ENCODE data around the gene NRDC.

NRDC gene

DNA sequence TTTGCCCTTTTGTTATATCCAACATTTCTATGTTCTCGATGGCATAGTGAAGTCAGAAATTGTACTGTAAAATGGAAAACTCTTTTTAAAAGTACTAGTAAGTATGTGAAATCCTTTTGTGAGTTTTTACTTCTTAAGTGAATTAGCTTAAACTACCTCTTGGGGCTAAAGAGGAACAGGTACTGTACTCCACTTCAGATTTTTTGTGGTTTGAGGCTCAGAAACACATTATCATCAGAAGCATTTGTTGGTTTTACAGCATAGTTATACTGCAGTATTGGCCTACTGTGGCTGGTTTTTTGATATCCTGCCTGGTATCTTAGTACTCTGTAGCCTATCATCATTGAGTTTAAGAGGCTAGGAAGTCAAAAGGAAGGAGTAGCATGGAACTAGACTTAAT is 117.2 kb downstream of the NRDC start:
- DNase-seq (ENCODE audit: low spot score): no peak

- DNase-seq (ENCODE audit: low spot score): no peak
These were observed 117.7 kb downstream of the NRDC start for GRCh38 chr1:51760872-51761271.

- DNase-seq (ENCODE audit: low spot score): no peak
These were observed 120.2 kb downstream of the NRDC start for GRCh38 chr1:51758310-51758709.

GRCh38 chr1:51756290-51756689 is 122.2 kb downstream of the NRDC start:
- no peak for DNase-seq (ENCODE audit: low spot score)

DNA sequence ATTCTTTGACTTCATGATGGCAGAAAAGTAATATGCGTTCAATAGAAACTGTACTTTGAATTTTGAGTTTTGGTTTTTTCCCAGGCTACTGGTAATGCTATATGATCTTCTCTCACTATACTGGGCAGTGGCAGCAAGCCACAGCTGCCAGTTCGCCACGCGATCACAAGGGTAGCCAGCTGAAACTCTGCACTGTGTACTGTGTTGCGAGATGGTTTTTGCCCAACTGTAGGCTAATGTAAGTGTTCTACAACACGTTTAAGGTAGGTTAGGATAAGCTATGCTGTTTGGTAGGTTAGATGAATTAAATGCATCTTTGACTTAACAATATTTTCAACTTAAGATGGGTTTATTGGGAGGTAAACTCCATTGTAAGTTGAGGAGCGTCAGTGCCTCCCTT is 123.1 kb downstream of the NRDC start:
- no peak for DNase-seq (ENCODE audit: low spot score)

GRCh38 chr1:51754666-51755065 is 123.9 kb downstream of the NRDC start:
- DNase-seq (ENCODE audit: low spot score): no peak

DNA sequence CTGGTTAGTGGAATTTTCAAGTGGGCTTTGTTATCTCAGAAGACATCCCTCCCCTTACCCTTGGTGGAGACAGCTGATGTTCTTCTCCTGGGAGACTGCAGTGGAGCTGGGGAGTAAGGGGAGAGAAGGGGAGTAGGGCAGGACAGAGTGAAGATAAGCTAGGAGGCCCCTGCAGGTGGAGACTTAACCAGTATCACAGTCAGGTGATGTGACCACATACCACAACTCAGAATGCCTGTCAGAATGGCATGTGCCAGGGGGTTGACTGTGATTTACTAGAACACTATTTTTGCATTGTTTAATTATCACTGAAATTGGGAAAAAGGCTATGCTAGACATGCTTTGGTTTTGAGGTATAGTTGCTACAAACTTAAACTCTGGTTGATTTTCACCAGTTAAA is 124.6 kb downstream of the NRDC start:
- DNase-seq (ENCODE audit: low spot score): no peak

DNA sequence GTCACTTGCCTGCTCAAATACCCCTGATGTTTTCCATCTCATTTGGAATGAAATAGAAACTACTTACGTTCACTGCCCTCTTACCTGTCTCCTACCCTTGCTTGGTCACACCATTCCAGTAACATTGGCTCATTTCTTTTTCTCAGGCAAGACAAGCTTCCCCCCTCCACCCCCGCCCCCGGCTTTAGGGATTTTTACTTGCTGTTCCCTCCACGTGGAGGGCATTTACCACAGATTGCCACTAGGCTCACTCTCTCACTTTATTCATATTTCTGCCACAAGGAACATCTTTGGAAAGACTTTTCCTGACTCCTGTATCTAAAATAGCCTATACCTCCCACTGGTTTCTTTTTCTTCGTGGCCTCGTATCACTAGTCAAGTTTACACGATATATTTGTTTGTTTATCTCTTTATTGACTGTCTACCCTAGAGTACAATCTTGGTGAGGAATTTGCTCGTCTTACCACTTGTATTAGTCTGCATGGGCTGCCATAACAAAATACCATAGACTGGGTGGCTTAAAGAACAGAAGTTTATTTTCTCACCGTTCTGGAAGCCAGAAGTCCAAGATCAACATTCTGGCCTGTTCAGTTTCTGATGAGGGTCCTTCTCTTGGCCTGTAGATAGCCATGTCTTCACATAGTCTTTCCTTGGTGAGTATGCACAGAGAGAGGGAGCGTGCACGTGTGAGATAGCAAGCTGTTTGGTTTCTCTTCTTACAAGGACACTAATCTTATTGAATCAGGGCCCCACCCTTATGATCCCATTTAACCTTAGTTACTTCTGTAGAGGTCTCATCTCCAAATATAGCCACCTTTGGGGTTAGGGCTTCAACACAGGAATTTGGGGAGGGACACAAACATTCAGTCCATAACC is 126.2 kb downstream of the NRDC start:
- DNase-seq (ENCODE audit: low spot score): no peak

GRCh38 chr1:51750729-51751128 is 127.8 kb downstream of the NRDC start:
- DNase-seq (ENCODE audit: low spot score): no peak

GRCh38 chr1:51750218-51750617 is 128.3 kb downstream of the NRDC start:
- no peak for DNase-seq (ENCODE audit: low spot score)

DNA sequence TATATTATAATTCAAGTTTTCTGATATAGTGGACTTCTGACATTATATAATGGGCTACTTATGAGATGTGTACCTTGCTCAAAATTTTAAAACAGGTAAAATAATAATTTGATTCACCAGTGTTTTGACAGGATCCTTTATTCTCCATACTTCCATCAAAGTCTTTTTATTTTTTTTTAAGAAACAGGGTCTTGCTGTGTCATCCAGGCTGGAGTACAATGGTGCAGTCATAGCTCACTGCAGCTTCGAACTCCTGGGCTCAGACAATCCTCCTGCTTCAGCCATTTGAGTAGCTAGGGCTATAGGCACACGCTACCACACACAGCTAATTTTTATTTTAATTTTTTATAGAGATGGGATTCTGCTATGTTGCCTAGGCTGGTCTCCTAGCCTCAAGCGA is 129.4 kb downstream of the NRDC start:
- DNase-seq (ENCODE audit: low spot score): no peak

DNA sequence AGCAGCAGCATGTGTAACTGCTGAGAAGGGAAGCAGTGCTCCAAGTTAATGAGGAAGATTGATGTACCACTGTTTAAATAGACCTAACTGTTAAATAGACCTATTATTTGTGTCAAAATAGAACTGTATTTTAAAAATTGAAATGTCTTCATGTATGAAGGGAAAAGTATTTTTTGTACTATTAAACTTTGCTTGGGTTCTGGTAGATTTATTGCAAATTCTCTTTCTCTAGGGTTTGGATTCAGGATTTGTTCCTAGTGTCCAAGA is 133.3 kb downstream of the NRDC start:
- DNase-seq (ENCODE audit: low spot score): no peak

DNA sequence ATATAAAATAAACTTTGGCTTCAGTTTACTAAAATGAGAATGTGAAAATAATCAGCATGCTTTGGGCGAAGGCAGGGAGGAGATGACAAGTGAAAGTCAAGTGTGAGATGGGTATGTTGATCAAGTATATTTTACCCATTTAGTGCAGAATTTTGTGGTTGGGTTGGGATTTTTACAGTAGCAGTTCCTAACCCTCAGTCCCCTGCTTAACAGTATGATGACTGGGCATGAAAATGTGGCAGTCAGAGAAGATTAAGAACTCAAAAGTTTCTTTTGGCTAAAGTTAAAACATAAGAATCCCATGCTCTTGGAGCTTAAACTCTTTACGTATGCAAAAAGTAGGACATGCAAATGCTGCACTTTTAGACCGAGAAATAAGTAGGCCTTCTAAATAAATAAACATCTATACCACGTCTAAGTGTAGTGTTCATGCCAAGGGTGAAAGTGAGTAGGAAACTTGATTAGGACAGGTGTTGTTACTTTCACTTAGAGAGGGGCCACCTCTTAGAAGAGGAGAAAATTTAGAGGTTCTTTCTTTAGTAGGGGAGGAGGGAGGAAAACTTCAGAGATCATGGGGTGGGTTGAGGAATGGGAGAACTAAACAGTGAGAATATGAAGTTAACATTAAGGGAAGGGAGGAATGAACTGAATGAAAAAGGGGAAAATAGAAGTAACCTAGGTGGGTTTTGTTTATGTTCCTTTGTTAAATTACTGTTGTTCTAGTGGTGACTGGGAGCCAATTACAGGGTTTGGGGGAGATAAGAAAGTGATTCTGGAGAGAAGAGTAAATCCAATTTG is 133.8 kb downstream of the NRDC start:
- DNase-seq (ENCODE audit: low spot score): no peak

- no peak for DNase-seq (ENCODE audit: low spot score)
These were observed 137.3 kb downstream of the NRDC start for GRCh38 chr1:51741121-51741681.

DNA sequence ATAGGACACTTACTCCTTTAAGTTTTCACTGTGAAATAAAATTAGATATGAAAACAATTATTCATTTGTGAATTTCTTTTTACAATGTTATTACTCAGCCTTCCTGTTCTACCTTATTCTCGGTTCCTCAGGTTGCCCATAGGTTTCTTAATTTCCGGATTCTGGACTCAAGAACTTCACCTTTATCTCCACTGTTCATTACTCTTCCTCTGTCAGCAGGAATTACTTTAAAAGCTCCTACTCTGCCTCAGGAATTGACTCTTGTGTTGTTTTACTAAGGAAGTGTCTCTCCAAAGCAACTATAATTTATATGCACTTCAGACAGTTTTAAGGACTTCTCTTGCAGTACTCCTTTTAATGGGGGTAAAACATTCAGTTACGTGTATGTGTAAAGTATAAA is 137.9 kb downstream of the NRDC start:
- no peak for DNase-seq (ENCODE audit: low spot score)

All from CD4-positive, alpha-beta T cell treated with Interleukin-6 at 100 ng/mL for 8 hours (primary cell).